ENCODE measurements around the gene COPG2. TPM values are rescaled to one million over a fixed set of nuclear protein-coding genes. Genes with fewer than 3 reads are reported as not detected.

Gene COPG2
- total RNA-seq, 1 experiment from 2014 or later = 77.7 TPM

- H3K9ac ChIP-seq (ENCODE audit: extremely low read depth, insufficient read length, low read length) = no peak overlapping the region
Measured at GRCh38 chr7:130566898-130567280, 101.7 kb downstream of the COPG2 start.

More at GRCh38 chr7:130566898-130567280, 101.7 kb downstream of the COPG2 start:
- Mint-ChIP-seq H3K27me3 (ENCODE audit: low read depth) (no peaks in the 10 kb centered on the region), H3K9me3 (peaks cover 23 to 28% of the 10 kb centered on the region in 2 experiments), H3K36me3 (ENCODE audit: insufficient read depth in 1 of 3, low read depth in 3 of 3) (peaks cover 19 to 41% (median 20%) of the 10 kb centered on the region in 3 experiments), H3K4me3 (no peak overlapping the region), H3K4me1 (no peaks in the 10 kb centered on the region), H3K27ac (no peak overlapping the region; a peak in 1 of 7 replicates)
- H4K91ac ChIP-seq (ENCODE audit: insufficient read length, low read depth, low read length) = no peak overlapping the region
- H3K4me1 ChIP-seq (ENCODE audit: insufficient read depth, low read length) = no peaks in the 10 kb centered on the region
- no peaks in the 10 kb centered on the region for H3K79me2 ChIP-seq (ENCODE audit: insufficient read depth, low read length)
- no CpG with 5 or more reads among the region's 2 CpGs for WGBS (ENCODE audit: extremely low coverage, insufficient read length, low lambda C conversion rate)
- no peak overlapping the region for H4K8ac ChIP-seq (replicated peaks; ENCODE audit: insufficient read length, low read depth, low read length)
- DNase-seq = no peak
- no peaks in the 10 kb centered on the region for H4K20me1 ChIP-seq (ENCODE audit: control insufficient read depth, insufficient read depth, insufficient read length)
- H2BK12ac ChIP-seq (ENCODE audit: insufficient read length, low read depth, low read length) = no peak overlapping the region
- no peak overlapping the region for H2BK5ac ChIP-seq (ENCODE audit: insufficient read length, low read length)
- H3K56ac ChIP-seq (ENCODE audit: insufficient read length, low read depth, low read length) = no peak overlapping the region
- no peak overlapping the region for H3K23ac ChIP-seq (ENCODE audit: insufficient read length, low read depth, low read length)
- no peak overlapping the region for H2BK15ac ChIP-seq (ENCODE audit: low read depth, low read length)
- H3K14ac ChIP-seq (ENCODE audit: insufficient read depth, low read length) = no peak overlapping the region
- TF ChIP-seq, protein P1, sequence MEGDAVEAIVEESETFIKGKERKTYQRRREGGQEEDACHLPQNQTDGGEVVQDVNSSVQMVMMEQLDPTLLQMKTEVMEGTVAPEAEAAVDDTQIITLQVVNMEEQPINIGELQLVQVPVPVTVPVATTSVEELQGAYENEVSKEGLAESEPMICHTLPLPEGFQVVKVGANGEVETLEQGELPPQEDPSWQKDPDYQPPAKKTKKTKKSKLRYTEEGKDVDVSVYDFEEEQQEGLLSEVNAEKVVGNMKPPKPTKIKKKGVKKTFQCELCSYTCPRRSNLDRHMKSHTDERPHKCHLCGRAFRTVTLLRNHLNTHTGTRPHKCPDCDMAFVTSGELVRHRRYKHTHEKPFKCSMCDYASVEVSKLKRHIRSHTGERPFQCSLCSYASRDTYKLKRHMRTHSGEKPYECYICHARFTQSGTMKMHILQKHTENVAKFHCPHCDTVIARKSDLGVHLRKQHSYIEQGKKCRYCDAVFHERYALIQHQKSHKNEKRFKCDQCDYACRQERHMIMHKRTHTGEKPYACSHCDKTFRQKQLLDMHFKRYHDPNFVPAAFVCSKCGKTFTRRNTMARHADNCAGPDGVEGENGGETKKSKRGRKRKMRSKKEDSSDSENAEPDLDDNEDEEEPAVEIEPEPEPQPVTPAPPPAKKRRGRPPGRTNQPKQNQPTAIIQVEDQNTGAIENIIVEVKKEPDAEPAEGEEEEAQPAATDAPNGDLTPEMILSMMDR (conservative IDR thresholded peaks at IDR 0.05) = no peak
- H3K23me2 ChIP-seq (ENCODE audit: insufficient read length, low read depth, low read length, poor library complexity, severe bottlenecking) = no peaks in the 10 kb centered on the region
- H3K27ac ChIP-seq (ENCODE audit: insufficient read length, low read depth, low read length) = no peak overlapping the region
- H2BK20ac ChIP-seq (ENCODE audit: low read depth, low read length, poor library complexity, severe bottlenecking) = no peak overlapping the region
- no peaks in the 10 kb centered on the region for H3K27me3 ChIP-seq (ENCODE audit: insufficient read depth, low read length)
- H2AK5ac ChIP-seq (ENCODE audit: insufficient read length, low read length) = no peak overlapping the region
- no peak overlapping the region for H3K18ac ChIP-seq (ENCODE audit: insufficient read length, low read depth, low read length)
- H2BK120ac ChIP-seq (ENCODE audit: low read depth, low read length, poor library complexity, severe bottlenecking) = no peak overlapping the region
- H3K79me1 ChIP-seq (ENCODE audit: insufficient read depth, low read depth, low read length, poor library complexity, severe bottlenecking) = no peaks in the 10 kb centered on the region
- H2AFZ ChIP-seq (ENCODE audit: low read length) = no peak overlapping the region
- H3T11ph ChIP-seq (ENCODE audit: low read length) = no peak overlapping the region
- H3K4me2 ChIP-seq (ENCODE audit: insufficient read depth, insufficient read length, low read length) = no peak overlapping the region
- no peak overlapping the region for H3K4ac ChIP-seq (ENCODE audit: low read depth, low read length)
- no peaks in the 10 kb centered on the region for H3K9me3 ChIP-seq (ENCODE audit: control insufficient read depth, low read depth, low read length)
- H4K5ac ChIP-seq (ENCODE audit: insufficient read length, low read depth, low read length) = no peak overlapping the region
